NCI-H460 (cell line): Measurements from ENCODE around the gene PEAK3. TPM values are rescaled to one million over a fixed set of nuclear protein-coding genes. Genes with fewer than 3 reads are reported as not detected.
A peak's percentile ranks its signal among the peaks of the same experiment; 100 is the strongest.

ENCODE experiments used
- DNase-seq: peaks from one replicate; pipeline ENCODE4 v3.0.0-alpha.2; 2016; ENCODE audit warnings: low read depth; ENCODE audit errors: extremely low read depth
- total RNA-seq: library from RNA; depleted of rRNA; stranded (reverse); fragments of >200 nt; shearing (Covaris generic); gene quantifications from 2 replicates; pipeline ENCODE4 v1.2.3, GENCODE V29; 2014

The PEAK3 gene
- total RNA-seq, 1 experiment from 2014 or later: not detected

GRCh38 chr19:2253106-2254063 is 28.6 kb downstream of the PEAK3 start:
- DNase-seq: no peak

DNA sequence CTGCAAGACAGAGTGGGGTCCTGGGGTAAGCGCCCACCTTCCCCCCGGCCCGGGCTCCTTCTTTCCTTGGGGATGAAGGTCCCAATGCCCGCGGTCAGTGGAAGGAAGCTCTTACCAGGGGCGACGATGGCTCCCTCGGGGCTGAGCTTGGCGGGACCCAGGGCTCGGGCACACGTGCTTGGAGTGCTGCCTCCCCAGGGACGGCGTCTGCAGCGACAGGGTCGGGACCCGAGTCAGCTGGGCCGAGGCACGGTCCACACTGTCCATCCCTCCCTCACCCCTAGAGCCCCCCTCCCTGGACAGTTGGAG is 29.2 kb downstream of the PEAK3 start:
- no peak for DNase-seq

- DNase-seq: no peak
Measured at GRCh38 chr19:2252055-2252796, 29.7 kb downstream of the PEAK3 start.

DNA sequence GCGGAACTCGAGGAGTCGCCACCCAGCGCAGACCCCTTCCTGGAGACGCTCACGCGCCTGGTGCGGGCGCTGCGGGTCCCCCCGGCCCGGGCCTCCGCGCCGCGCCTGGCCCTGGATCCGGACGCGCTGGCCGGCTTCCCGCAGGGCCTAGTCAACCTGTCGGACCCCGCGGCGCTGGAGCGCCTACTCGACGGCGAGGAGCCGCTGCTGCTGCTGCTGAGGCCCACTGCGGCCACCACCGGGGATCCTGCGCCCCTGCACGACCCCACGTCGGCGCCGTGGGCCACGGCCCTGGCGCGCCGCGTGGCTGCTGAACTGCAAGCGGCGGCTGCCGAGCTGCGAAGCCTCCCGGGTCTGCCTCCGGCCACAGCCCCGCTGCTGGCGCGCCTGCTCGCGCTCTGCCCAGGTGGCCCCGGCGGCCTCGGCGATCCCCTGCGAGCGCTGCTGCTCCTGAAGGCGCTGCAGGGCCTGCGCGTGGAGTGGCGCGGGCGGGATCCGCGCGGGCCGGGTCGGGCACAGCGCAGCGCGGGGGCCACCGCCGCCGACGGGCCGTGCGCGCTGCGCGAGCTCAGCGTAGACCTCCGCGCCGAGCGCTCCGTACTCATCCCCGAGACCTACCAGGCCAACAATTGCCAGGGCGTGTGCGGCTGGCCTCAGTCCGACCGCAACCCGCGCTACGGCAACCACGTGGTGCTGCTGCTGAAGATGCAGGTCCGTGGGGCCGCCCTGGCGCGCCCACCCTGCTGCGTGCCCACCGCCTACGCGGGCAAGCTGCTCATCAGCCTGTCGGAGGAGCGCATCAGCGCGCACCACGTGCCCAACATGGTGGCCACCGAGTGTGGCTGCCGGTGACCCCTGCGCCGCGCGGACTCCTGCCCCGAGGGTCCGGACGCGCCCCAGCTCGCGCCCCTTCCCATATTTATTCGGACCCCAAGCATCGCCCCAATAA is 30.6 kb downstream of the PEAK3 start:
- DNase-seq: no peak

DNA sequence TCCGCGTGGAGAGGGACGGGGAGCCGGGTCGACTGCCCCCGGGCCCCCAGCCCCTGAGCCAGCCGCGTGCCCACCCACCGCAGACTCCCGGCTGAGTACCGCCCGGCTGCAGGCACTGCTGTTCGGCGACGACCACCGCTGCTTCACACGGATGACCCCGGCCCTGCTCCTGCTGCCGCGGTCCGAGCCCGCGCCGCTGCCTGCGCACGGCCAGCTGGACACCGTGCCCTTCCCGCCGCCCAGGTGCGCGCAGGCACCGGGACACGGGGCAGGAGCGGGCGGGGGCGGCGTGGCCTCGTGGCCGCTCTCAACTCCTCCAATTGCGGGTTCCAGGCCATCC is 31.2 kb downstream of the PEAK3 start:
- no peak for DNase-seq

- no peak for DNase-seq
Measured at GRCh38 chr19:2249880-2250765, 31.9 kb downstream of the PEAK3 start.

- no peak for DNase-seq
Measured at GRCh38 chr19:2249010-2249866, 32.7 kb downstream of the PEAK3 start, which contains the start of gene AMH. AMH (plus strand) TSS chr19:2249323; CDS start chr19:2249333, 10 bp downstream.

GRCh38 chr19:2248136-2249009 is 33.6 kb downstream of the PEAK3 start:
- DNase-seq: no peak

GRCh38 chr19:2247433-2248101 is 34.4 kb downstream of the PEAK3 start:
- DNase-seq: no peak

- peak; percentile 22 for DNase-seq
Measured at GRCh38 chr19:2246801-2247361, 35.1 kb downstream of the PEAK3 start.

DNA sequence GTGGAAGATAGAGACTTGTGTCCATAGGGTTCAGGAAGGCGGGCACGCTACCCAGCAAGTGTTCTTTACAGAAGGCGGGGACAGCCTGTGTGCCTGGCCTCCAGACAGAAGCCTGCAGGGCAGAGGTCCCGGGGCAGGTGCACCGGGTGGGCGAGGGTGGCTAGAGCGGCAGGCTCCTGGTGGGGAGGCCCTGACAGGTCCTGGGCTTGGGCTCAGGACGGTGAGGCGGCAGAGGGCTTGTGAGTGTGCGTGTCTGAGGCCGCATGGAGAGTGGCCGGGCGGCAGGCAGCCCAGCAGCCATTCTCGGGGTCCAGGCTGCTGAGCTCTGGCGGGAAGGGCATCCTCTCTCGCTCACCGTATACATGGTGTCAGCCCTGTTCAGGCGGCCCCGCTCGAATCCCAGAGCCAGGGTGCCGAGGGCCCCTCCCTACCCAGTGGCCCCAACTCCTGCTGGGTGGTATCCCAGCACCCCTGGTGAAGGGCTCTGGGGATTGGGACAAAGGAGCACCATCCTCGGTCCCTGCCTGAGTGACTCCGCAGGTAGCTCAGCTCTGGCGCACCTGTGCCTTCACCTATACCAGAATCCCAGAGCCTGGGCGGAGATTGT is 35.9 kb downstream of the PEAK3 start:
- no peak for DNase-seq

GRCh38 chr19:2245273-2245672 is 36.7 kb downstream of the PEAK3 start:
- DNase-seq: no peak

- DNase-seq: no peak
Measured at GRCh38 chr19:2244486-2244885, 37.5 kb downstream of the PEAK3 start.

DNA sequence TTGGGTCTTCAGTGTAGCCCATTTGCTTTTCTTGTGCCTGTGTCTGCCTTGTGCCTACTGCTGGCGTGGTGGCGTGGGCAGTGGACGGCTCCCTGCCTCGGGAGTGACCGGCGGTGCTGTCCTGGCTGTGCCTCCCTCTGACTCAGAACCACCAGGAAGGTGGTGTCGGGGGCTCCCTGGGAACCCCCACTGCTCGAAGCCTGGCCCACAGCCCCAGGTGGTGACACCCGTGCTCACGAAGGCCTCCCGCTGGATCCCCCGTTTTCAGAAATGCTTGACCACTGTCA is 37.9 kb downstream of the PEAK3 start:
- no peak for DNase-seq

- no peak for DNase-seq
Measured at GRCh38 chr19:2243274-2244124, 38.5 kb downstream of the PEAK3 start.

GRCh38 chr19:2242816-2243215 is 39.2 kb downstream of the PEAK3 start:
- DNase-seq: no peak
